Measurements from ENCODE around the gene MTCL3.

The MTCL3 gene

DNA sequence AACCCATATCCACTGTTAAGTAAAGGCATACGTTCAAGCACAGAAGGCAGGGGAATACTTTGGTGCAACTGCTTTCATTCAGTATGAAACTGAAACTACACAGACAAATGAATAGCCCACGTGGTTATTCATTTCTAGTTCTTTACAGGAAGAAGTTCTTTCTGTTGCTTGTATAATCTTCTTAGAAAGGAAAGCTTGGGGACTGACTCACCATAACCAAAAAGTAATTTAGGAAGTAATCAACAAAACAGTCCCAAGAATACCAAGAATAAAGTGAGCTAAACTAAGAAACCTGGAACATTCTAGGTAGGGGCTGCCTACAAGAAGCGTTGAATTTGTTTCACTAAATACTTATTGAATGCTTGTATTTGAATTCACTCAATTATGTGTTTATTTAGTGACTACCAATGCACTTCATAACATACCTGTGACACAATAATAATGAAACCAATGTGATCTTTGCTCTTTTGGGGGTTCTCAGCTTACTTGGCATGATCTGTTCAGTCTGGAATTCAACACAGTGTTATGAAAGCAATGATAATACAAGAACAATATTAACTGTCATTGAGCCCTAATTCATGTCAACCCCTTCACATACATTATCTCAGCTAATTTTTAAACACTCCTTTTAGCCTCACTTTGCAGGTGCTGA lies 34.8 kb downstream of the MTCL3 start:
- Histone ChIP-seq H3K27ac (no peak overlapping the region), H3K9ac (ENCODE audit: insufficient read length) (no peak overlapping the region), H3K36me3 (ENCODE audit: insufficient read depth, low read length) (no peaks in the 10 kb centered on the region), H3K4me3 (no peak overlapping the region), H3K9me3 (ENCODE audit: low read depth, low read length) (no peaks in the 10 kb centered on the region)
- no peak for DNase-seq (ENCODE audit: low read depth, low spot score)
- TF ChIP-seq FOXP2 (optimal IDR thresholded peaks at IDR 0.05; ENCODE audit: control extremely low read depth, extremely low read length, insufficient read depth): no peak
- no peak for TF ChIP-seq POLR2AphosphoS5 (IDR thresholded peaks at IDR 0.05; ENCODE audit: borderline replicate concordance, low read depth, low read length)
- TF ChIP-seq EZH2 (IDR thresholded peaks at IDR 0.05): no peak

DNA sequence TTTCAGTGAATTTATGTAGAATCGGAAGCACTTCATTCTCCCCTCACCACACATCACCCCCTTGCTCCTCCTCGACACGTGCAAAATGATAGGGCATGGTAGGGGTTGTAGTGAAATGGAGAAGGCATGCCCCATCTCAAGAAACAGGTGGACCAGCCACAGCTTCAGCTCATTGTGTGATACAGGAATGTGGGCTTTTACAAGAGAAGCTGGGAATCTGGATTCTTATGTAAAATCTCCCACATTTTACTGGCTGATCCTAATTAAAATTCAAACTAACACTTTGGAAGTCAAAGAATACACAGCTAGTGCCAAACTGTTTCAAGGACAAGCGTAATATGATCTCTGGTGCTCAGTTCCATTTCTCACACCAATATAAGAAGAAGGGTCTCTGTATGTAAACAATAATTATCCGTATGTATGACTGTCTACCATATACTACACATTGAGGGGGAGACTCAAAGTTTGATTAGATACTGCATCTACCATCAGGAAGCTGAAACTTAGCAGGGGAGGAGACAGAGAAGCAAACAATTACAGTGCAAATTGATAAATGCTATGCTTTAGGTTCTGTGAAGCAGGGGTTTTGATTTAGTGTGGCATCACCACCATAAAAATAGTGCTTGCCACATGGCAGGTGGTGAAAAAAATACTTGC lies 35.6 kb downstream of the MTCL3 start:
- DNase-seq (ENCODE audit: low read depth, low spot score): no peak
- TF ChIP-seq EZH2 (IDR thresholded peaks at IDR 0.05): no peak
- TF ChIP-seq FOXP2 (optimal IDR thresholded peaks at IDR 0.05; ENCODE audit: control extremely low read depth, extremely low read length, insufficient read depth): no peak
- H3K4me3 ChIP-seq: no peak overlapping the region
- H3K27ac ChIP-seq: no peak overlapping the region
- H3K9ac ChIP-seq (ENCODE audit: insufficient read length): no peak overlapping the region
- H3K36me3 ChIP-seq (ENCODE audit: insufficient read depth, low read length): no peaks in the 10 kb centered on the region
- no peaks in the 10 kb centered on the region for H3K9me3 ChIP-seq (ENCODE audit: low read depth, low read length)

DNA sequence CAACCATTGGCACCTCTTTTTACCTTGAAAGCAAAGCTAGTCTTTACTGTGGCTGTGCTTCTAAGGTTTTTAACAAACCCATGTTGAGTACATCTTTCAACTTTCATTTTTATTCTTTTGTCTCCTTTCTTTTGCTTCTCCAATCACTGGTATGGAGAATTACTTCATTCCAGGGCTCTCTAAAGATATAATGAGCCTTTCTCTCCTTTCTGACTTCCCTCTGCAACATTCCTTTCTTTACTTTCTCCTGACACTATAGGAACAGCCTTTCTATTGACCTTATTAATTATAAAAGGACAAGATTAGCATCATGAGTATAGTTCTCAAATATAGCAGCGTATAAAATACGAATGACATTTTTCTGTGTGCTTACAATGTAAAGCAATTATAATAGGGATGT lies 36.8 kb downstream of the MTCL3 start:
- Histone ChIP-seq H3K9ac (ENCODE audit: insufficient read length) (no peak overlapping the region), H3K27ac (no peak overlapping the region), H3K36me3 (ENCODE audit: insufficient read depth, low read length) (no peaks in the 10 kb centered on the region), H3K4me3 (no peak overlapping the region), H3K9me3 (ENCODE audit: low read depth, low read length) (no peaks in the 10 kb centered on the region)
- TF ChIP-seq FOXP2 (optimal IDR thresholded peaks at IDR 0.05; ENCODE audit: control extremely low read depth, extremely low read length, insufficient read depth) (no peak), EZH2 (IDR thresholded peaks at IDR 0.05) (no peak), POLR2AphosphoS5 (IDR thresholded peaks at IDR 0.05; ENCODE audit: borderline replicate concordance, low read depth, low read length) (no peak)
- no peak for DNase-seq (ENCODE audit: low read depth, low spot score)

DNA sequence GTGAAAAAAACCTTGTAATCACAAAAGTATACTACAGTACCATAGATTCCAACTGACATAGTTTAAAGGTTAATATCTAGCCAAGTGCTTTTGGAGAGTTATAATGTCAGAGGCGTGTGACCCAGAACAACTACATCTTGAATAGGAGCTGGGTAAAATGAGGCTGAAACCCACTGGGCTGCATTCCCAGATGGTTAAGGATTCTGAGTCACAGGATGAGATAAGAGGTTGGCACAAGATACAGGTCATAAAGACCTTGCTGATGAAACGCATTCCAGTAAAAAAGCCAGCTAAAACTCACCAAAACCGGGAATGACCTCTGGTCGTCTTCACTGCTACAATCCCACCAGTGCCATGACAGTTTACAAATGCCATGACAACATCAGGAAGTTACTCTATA lies 37.5 kb downstream of the MTCL3 start:
- H3K27ac ChIP-seq: no peak overlapping the region
- no peak for DNase-seq (ENCODE audit: low read depth, low spot score)
- no peaks in the 10 kb centered on the region for H3K36me3 ChIP-seq (ENCODE audit: insufficient read depth, low read length)
- TF ChIP-seq EZH2 (IDR thresholded peaks at IDR 0.05): no peak
- no peak for TF ChIP-seq POLR2AphosphoS5 (IDR thresholded peaks at IDR 0.05; ENCODE audit: borderline replicate concordance, low read depth, low read length)
- TF ChIP-seq FOXP2 (optimal IDR thresholded peaks at IDR 0.05; ENCODE audit: control extremely low read depth, extremely low read length, insufficient read depth): no peak
- no peaks in the 10 kb centered on the region for H3K9me3 ChIP-seq (ENCODE audit: low read depth, low read length)
- H3K4me3 ChIP-seq: no peak overlapping the region
- no peak overlapping the region for H3K9ac ChIP-seq (ENCODE audit: insufficient read length)

DNA sequence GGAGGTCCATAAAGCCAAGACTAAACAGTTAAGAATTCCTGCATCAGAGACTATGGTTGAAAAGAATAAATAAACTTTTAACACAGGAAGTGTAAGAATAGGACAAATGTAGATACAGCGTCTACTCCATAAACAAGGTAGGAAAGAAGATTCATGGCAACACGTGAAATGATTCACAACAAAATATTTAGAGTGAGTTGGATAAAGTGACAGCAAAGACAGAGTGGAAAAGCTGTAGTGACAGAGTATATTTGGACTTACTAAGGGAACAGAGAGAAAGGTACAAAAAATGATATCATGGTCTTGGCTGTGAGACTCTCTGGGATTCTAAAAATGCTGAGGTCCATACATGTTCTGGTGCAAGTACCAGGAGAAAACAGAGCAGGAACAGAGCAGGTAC lies 38.0 kb downstream of the MTCL3 start:
- H3K36me3 ChIP-seq (ENCODE audit: insufficient read depth, low read length): no peaks in the 10 kb centered on the region; the same call in 1 of the 2 replicates
- no peak overlapping the region for H3K4me3 ChIP-seq
- no peak overlapping the region for H3K9ac ChIP-seq (ENCODE audit: insufficient read length)
- TF ChIP-seq EZH2 (IDR thresholded peaks at IDR 0.05): no peak
- no peak for TF ChIP-seq POLR2AphosphoS5 (IDR thresholded peaks at IDR 0.05; ENCODE audit: borderline replicate concordance, low read depth, low read length)
- TF ChIP-seq FOXP2 (optimal IDR thresholded peaks at IDR 0.05; ENCODE audit: control extremely low read depth, extremely low read length, insufficient read depth): no peak
- no peak for DNase-seq (ENCODE audit: low read depth, low spot score)
- no peak overlapping the region for H3K27ac ChIP-seq
- no peaks in the 10 kb centered on the region for H3K9me3 ChIP-seq (ENCODE audit: low read depth, low read length)

DNA sequence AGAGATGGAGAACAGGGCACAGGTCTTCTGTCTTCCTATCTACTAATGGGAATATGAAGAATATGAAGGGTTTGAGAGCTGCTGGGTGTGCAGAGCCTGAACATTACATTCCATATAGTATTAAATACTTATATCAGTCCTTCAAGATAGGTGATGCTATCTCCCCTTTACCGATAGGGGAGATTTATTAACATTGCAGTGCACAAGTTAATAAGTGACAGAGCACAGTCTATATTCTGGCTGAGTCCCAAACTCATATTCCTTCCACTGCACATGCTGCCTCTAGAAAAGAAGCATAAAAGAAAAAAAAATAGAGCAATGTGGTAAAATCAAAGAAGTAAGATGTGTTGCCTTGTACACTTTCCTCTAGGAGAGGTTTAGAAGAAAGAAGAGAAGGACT lies 41.5 kb downstream of the MTCL3 start:
- TF ChIP-seq FOXP2 (optimal IDR thresholded peaks at IDR 0.05; ENCODE audit: control extremely low read depth, extremely low read length, insufficient read depth): no peak
- no peak for TF ChIP-seq EZH2 (IDR thresholded peaks at IDR 0.05)
- no peak for TF ChIP-seq POLR2AphosphoS5 (IDR thresholded peaks at IDR 0.05; ENCODE audit: borderline replicate concordance, low read depth, low read length)
- H3K4me3 ChIP-seq: no peak overlapping the region
- H3K27ac ChIP-seq: no peak overlapping the region
- H3K9ac ChIP-seq (ENCODE audit: insufficient read length): no peak overlapping the region
- DNase-seq (ENCODE audit: low read depth, low spot score): no peak
- H3K36me3 ChIP-seq (ENCODE audit: insufficient read depth, low read length): no peaks in the 10 kb centered on the region; the same call in 1 of the 2 replicates
- no peaks in the 10 kb centered on the region for H3K9me3 ChIP-seq (ENCODE audit: low read depth, low read length)

DNA sequence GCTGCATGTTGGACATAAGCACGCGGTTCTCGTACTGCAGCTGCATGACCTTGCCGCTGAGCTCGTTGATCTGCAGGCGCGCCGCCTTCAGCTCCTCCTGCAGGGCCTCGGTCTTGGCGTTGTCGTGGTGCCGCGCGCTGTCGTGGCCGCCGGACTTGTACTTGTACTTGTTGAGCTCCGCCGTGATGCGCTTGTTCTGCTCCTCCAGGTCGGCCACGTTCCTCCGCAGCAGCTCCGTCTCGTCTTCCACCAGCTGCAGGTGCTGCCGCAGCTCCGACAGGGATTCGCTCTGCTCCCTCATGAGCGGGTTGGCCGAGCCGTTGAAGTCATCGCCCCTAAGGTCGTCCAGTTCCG lies 43.3 kb downstream of the MTCL3 start:
- Histone ChIP-seq H3K9ac (ENCODE audit: insufficient read length) (no peak overlapping the region), H3K27ac (no peak overlapping the region)
- TF ChIP-seq EZH2 (IDR thresholded peaks at IDR 0.05) (no peak), POLR2AphosphoS5 (IDR thresholded peaks at IDR 0.05; ENCODE audit: borderline replicate concordance, low read depth, low read length) (no peak)

DNA sequence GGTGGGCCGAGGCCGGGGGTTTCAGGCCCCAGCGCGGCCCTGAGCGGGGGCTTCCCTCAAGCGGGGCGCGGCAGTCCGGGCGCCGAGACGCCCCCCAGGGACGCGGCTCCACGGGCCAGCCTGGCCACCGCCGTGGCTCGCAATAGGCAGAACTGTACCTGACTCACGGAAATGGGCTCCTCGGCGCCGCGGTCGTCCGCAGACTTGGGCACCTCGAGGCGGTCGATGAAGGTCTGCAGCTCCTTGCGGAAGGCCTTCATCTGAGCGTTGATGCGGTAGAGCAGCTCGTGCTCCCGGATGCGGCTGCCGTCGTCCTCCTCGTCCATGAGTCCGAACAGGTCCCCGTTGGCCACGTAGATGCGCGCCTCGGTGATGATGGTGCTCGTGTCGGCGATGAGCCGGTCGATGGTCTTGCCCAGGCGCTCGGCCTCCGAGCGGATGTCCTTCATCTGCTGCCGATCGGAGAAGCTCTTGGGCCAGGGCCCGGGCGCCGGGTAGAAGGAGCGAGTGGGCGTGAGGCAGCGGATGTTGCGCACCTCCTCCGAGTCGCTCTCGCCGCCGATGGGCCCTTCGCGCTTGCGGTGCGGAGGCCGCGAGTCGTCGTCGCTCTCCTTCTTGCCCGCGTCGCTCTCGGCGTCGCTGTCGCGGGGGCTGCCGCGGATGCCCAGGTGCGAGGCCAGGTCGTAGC lies 43.9 kb downstream of the MTCL3 start:
- no peak overlapping the region for H3K27ac ChIP-seq
- no peak overlapping the region for H3K9ac ChIP-seq (ENCODE audit: insufficient read length)
- no peak for DNase-seq (ENCODE audit: low read depth, low spot score)
- TF ChIP-seq EZH2 (IDR thresholded peaks at IDR 0.05) (no peak), FOXP2 (optimal IDR thresholded peaks at IDR 0.05; ENCODE audit: control extremely low read depth, extremely low read length, insufficient read depth) (no peak), POLR2AphosphoS5 (IDR thresholded peaks at IDR 0.05; ENCODE audit: borderline replicate concordance, low read depth, low read length) (no peak)
- H3K36me3 ChIP-seq (ENCODE audit: insufficient read depth, low read length): no peaks in the 10 kb centered on the region; the same call in 1 of the 2 replicates
- H3K9me3 ChIP-seq (ENCODE audit: low read depth, low read length): no peaks in the 10 kb centered on the region
- H3K4me3 ChIP-seq: no peak overlapping the region

More for the DNA sequence above, 43.3 kb downstream of the MTCL3 start:
- no peaks in the 10 kb centered on the region for H3K9me3 ChIP-seq (ENCODE audit: low read depth, low read length)
- no peaks in the 10 kb centered on the region; the same call in 1 of the 2 replicates for H3K36me3 ChIP-seq (ENCODE audit: insufficient read depth, low read length)
- no peak overlapping the region for H3K4me3 ChIP-seq
- no peak for DNase-seq (ENCODE audit: low read depth, low spot score)

Measured in SK-N-MC (cell line).